ENCODE measurements around the gene C10orf90.

The C10orf90 gene

GRCh38 chr10:126570245-126570570 lies 100.3 kb downstream of the C10orf90 start:
- H3K27ac ChIP-seq (ENCODE audit: extremely low read depth, low read depth, low read length): no peak overlapping the region
- TF ChIP-seq REST (tag by site-specific recombination; IDR thresholded peaks at IDR 0.05): no peak
- TF ChIP-seq ZBTB20 (tag by site-specific recombination; IDR thresholded peaks at IDR 0.05): 0 out of 2 replicates have a peak, but pooled peaks have one; percentile 0
- POLR2A ChIA-PET: no interaction called here

GRCh38 chr10:126569513-126570244 lies 100.8 kb downstream of the C10orf90 start:
- ChIA-PET CTCF (interaction anchor here (0.8 to 1.0 kb wide), 2 partner anchors 13 to 28 kb away, joined by 3 read pairs; no protein-coding TSS in a partner anchor), POLR2A (no interaction called here)
- peaks cover 11% of the 10 kb centered on the region for H3K4me1 ChIP-seq (ENCODE audit: control insufficient read depth, insufficient read depth, low read length)
- no peak overlapping the region for H3K27ac ChIP-seq (ENCODE audit: extremely low read depth, low read depth, low read length)
- no peak overlapping the region for H3K4me3 ChIP-seq (ENCODE audit: low read depth, low read length)
- no peaks in the 10 kb centered on the region for H3K9me3 ChIP-seq (ENCODE audit: control insufficient read depth, insufficient read depth, low read depth, low read length)
- H3K36me3 ChIP-seq (ENCODE audit: control insufficient read depth in 2 of 2, insufficient read depth in 1 of 2, low read length in 2 of 2): no peaks in the 10 kb centered on the region
- no peak for TF ChIP-seq TCF7L2 (IDR thresholded peaks at IDR 0.05; ENCODE audit: borderline replicate concordance, low read depth, low read length)
- TF ChIP-seq ZNF664 (tag by site-specific recombination; IDR thresholded peaks at IDR 0.05): no peak
- no peak for TF ChIP-seq EGR2 (tag by site-specific recombination; IDR thresholded peaks at IDR 0.05; ENCODE audit: low read depth)
- no peak for TF ChIP-seq ZNF174 (tag by site-specific recombination; IDR thresholded peaks at IDR 0.05)
- TF ChIP-seq ZNF792 (tag by site-specific recombination; IDR thresholded peaks at IDR 0.05): no peak
- TF ChIP-seq ZNF175 (tag by site-specific recombination; IDR thresholded peaks at IDR 0.05): no peak
- TF ChIP-seq ZNF521 (tag by site-specific recombination; IDR thresholded peaks at IDR 0.05): no peak
- 0 out of 2 replicates have a peak, but pooled peaks have one; percentile 0 for TF ChIP-seq SP3 (tag by site-specific recombination; IDR thresholded peaks at IDR 0.05)
- TF ChIP-seq ZNF280D (tag by site-specific recombination; IDR thresholded peaks at IDR 0.05): no peak
- TF ChIP-seq ZNF610 (tag by site-specific recombination; IDR thresholded peaks at IDR 0.05; ENCODE audit: borderline replicate concordance): no peak
- TF ChIP-seq ZBTB49 (tag by site-specific recombination; IDR thresholded peaks at IDR 0.05; ENCODE audit: low read depth): no peak
- no peak for TF ChIP-seq ZNF121 (tag by site-specific recombination; IDR thresholded peaks at IDR 0.05)
- TF ChIP-seq ZBTB1 (tag by site-specific recombination; IDR thresholded peaks at IDR 0.05): no peak
- TF ChIP-seq SCRT1 (tag by site-specific recombination; IDR thresholded peaks at IDR 0.05; ENCODE audit: borderline replicate concordance): peak; percentile 86
- no peak for TF ChIP-seq ZFHX2 (tag by site-specific recombination; conservative IDR thresholded peaks at IDR 0.05)
- no peak for TF ChIP-seq ZFP69B (tag by site-specific recombination; IDR thresholded peaks at IDR 0.05)
- no peak for TF ChIP-seq ZSCAN4 (tag by site-specific recombination; IDR thresholded peaks at IDR 0.05)
- TF ChIP-seq ZNF157 (tag by site-specific recombination; IDR thresholded peaks at IDR 0.05): no peak
- no peak for TF ChIP-seq ZNF639 (tag by site-specific recombination; IDR thresholded peaks at IDR 0.05)
- peak; percentile 82 for TF ChIP-seq PRDM1 (tag by site-specific recombination; IDR thresholded peaks at IDR 0.05)
- no peak for TF ChIP-seq ZNF391 (tag by site-specific recombination; IDR thresholded peaks at IDR 0.05; ENCODE audit: borderline replicate concordance, low read depth)

More at GRCh38 chr10:126570245-126570570, 100.3 kb downstream of the C10orf90 start:
- H3K4me3 ChIP-seq (ENCODE audit: low read depth, low read length): no peak overlapping the region
- CTCF ChIA-PET: interaction anchor here (0.6 to 1.0 kb wide), 3 partner anchors 13 to 594 kb away, joined by 3 to 4 read pairs (median 3); no protein-coding TSS in a partner anchor
- H3K9me3 ChIP-seq (ENCODE audit: control insufficient read depth, insufficient read depth, low read depth, low read length): no peaks in the 10 kb centered on the region
- H3K4me1 ChIP-seq (ENCODE audit: control insufficient read depth, insufficient read depth, low read length): peaks cover 11% of the 10 kb centered on the region
- no peaks in the 10 kb centered on the region for H3K36me3 ChIP-seq (ENCODE audit: control insufficient read depth in 2 of 2, insufficient read depth in 1 of 2, low read length in 2 of 2)

Data from HEK293 (cell line).